ENCODE data around the gene GRK3. TPM values are rescaled to one million over a fixed set of nuclear protein-coding genes. Genes with fewer than 3 reads are reported as not detected.
"Not testable (repeated sequence)": the region's sequence is repeated elsewhere in the genome, so short reads cannot be mapped to it uniquely, and the experiment has no call there.

Gene GRK3
- total RNA-seq, 3 donors from 2014 or later (not counting 1 experiment from before 2014, with no cell fraction given), result 2.2 to 7.2 (median 3.8) TPM

DNA sequence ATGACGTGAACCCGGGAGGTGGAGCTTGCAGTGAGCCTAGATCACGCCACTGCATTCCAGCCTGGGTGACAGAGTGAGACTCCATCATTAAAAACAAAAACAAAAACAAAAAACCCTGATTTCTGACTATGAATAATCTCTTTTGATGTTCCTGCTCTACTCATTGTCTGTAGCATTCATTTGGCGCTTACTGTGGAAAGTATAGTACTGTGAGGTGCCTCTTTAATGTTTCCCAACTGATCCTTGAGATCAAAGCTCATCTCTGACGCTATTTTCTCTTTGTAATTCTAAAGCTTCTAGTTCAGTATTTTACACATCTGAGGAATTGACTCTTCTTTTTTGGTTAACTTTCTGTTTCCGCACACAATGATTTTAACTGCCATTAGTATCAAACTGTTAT lies 60.0 kb downstream of the GRK3 start:
- Mint-ChIP-seq H3K36me3 (no peaks in the 10 kb centered on the region), H3K27ac (no peak overlapping the region), H3K4me1 (no peaks in the 10 kb centered on the region), H3K4me3 (no peak overlapping the region), H3K9me3 (no peaks in the 10 kb centered on the region), H3K27me3 (ENCODE audit: low read depth in 2 of 2) (no peaks in the 10 kb centered on the region)
- DNase-seq (peak in 1 of 2 donors; percentile 8), ATAC-seq (no peak)
- Histone ChIP-seq H3K4me3 (ENCODE audit: low read length) (no peak overlapping the region), H3K9me3 (ENCODE audit: control insufficient read depth, insufficient read depth, low read length) (no peaks in the 10 kb centered on the region), H3K27me3 (ENCODE audit: control insufficient read depth, insufficient read depth, low read length) (no peaks in the 10 kb centered on the region), H3K27ac (ENCODE audit: low read length) (no peak overlapping the region), H3K4me1 (ENCODE audit: control insufficient read depth, insufficient read depth, low read length) (no peaks in the 10 kb centered on the region), H3K36me3 (ENCODE audit: control insufficient read depth, insufficient read depth, low read length) (no peaks in the 10 kb centered on the region)
- intact Hi-C loops (cut with micrococcal nuclease), result no loop called here
- 87% methylated on average over 5 of the region's 6 CpGs for WGBS (ENCODE audit: insufficient coverage)
- TF ChIP-seq CTCF (IDR thresholded peaks at IDR 0.05), result no peak

GRCh38 chr22:25625747-25626623 lies 61.5 kb downstream of the GRK3 start:
- intact Hi-C loops (cut with micrococcal nuclease); H3K9me3 ChIP-seq (ENCODE audit: control insufficient read depth, insufficient read depth, low read length); H3K27me3 ChIP-seq (ENCODE audit: control insufficient read depth, insufficient read depth, low read length); H3K27me3 Mint-ChIP-seq (ENCODE audit: low read depth in 2 of 2); H3K36me3 Mint-ChIP-seq; H3K9me3 Mint-ChIP-seq; H3K27ac Mint-ChIP-seq; H3K36me3 ChIP-seq (ENCODE audit: control insufficient read depth, insufficient read depth, low read length); H3K4me1 ChIP-seq (ENCODE audit: control insufficient read depth, insufficient read depth, low read length); H3K4me3 Mint-ChIP-seq; DNase-seq; H3K27ac ChIP-seq (ENCODE audit: low read length); ATAC-seq; H3K4me3 ChIP-seq (ENCODE audit: low read length); H3K4me1 Mint-ChIP-seq: not testable (repeated sequence)
- 90% methylated on average over 18 of the region's 20 CpGs for WGBS (ENCODE audit: insufficient coverage)

GRCh38 chr22:25626624-25626990 lies 62.1 kb downstream of the GRK3 start:
- Mint-ChIP-seq H3K27ac (no peak overlapping the region), H3K36me3 (no peaks in the 10 kb centered on the region), H3K4me1 (no peaks in the 10 kb centered on the region), H3K4me3 (no peak overlapping the region), H3K27me3 (ENCODE audit: low read depth in 2 of 2) (no peaks in the 10 kb centered on the region), H3K9me3 (no peaks in the 10 kb centered on the region)
- 38% methylated on average over 4 of the region's 4 CpGs for WGBS (ENCODE audit: insufficient coverage)
- intact Hi-C loops (cut with micrococcal nuclease), result no loop called here
- Histone ChIP-seq H3K4me3 (ENCODE audit: low read length) (no peak overlapping the region), H3K9me3 (ENCODE audit: control insufficient read depth, insufficient read depth, low read length) (no peaks in the 10 kb centered on the region), H3K27ac (ENCODE audit: low read length) (no peak overlapping the region), H3K36me3 (ENCODE audit: control insufficient read depth, insufficient read depth, low read length) (no peaks in the 10 kb centered on the region), H3K4me1 (ENCODE audit: control insufficient read depth, insufficient read depth, low read length) (no peaks in the 10 kb centered on the region), H3K27me3 (ENCODE audit: control insufficient read depth, insufficient read depth, low read length) (no peaks in the 10 kb centered on the region)
- DNase-seq, result no peak
- no peak for ATAC-seq
- no peak for TF ChIP-seq CTCF (IDR thresholded peaks at IDR 0.05)

GRCh38 chr22:25627271-25627852 lies 62.9 kb downstream of the GRK3 start:
- Mint-ChIP-seq H3K27me3 (ENCODE audit: low read depth in 2 of 2) (no peaks in the 10 kb centered on the region), H3K9me3 (no peaks in the 10 kb centered on the region), H3K4me1 (no peaks in the 10 kb centered on the region), H3K27ac (no peak overlapping the region), H3K36me3 (no peaks in the 10 kb centered on the region), H3K4me3 (no peak overlapping the region)
- no peak overlapping the region for H3K27ac ChIP-seq (ENCODE audit: low read length)
- no peak overlapping the region for H3K4me3 ChIP-seq (ENCODE audit: low read length)
- intact Hi-C loops (cut with micrococcal nuclease), result no loop called here
- no peaks in the 10 kb centered on the region for H3K36me3 ChIP-seq (ENCODE audit: control insufficient read depth, insufficient read depth, low read length)
- no peaks in the 10 kb centered on the region for H3K4me1 ChIP-seq (ENCODE audit: control insufficient read depth, insufficient read depth, low read length)
- H3K9me3 ChIP-seq (ENCODE audit: control insufficient read depth, insufficient read depth, low read length), result no peaks in the 10 kb centered on the region
- TF ChIP-seq CTCF (IDR thresholded peaks at IDR 0.05), result no peak
- 63% methylated on average over 3 of the region's 4 CpGs for WGBS (ENCODE audit: insufficient coverage)
- no peaks in the 10 kb centered on the region for H3K27me3 ChIP-seq (ENCODE audit: control insufficient read depth, insufficient read depth, low read length)
- ATAC-seq (no peak), DNase-seq (no peak)
